ENCODE results near the gene MBTPS2.

GRCh38 chrX:21875013-21875412, 35.6 kb downstream of the MBTPS2 start:
- TF ChIP-seq CTCF (conservative IDR thresholded peaks at IDR 0.05; ENCODE audit: low read depth, low read length) = no peak
- no peak for TF ChIP-seq EZH2 (IDR thresholded peaks at IDR 0.05; ENCODE audit: borderline replicate concordance, low read depth, low read length, poor library complexity, severe bottlenecking)
